Measurements from ENCODE around the gene AMHR2. TPM values are rescaled to one million over a fixed set of nuclear protein-coding genes. Genes with fewer than 3 reads are reported as not detected.

AMHR2 gene
- total and polyA plus RNA-seq, 2 donors (not counting 1 experiment from before 2014, with no cell fraction given): not detected

DNA sequence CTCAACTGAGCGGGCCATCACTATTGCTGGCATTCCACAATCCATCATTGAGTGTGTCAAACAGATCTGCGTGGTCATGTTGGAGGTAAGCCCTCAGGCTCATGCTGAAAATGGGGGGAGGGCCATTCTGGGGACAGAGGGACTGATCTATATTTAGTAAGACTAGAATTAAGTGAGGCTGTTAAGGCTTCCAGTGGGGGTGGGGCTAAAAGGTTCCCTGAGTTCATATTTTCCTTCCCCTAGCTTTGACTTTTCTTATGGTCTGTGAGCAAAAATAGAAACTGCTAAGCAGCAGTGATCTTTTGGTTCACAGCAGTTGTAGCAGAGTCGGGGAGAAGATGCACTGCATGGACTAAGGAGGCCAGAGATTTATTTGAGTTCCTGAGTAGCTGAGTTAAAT is 37.4 kb downstream of the AMHR2 start:
- no peak for DNase-seq
- TF ChIP-seq, protein P1, sequence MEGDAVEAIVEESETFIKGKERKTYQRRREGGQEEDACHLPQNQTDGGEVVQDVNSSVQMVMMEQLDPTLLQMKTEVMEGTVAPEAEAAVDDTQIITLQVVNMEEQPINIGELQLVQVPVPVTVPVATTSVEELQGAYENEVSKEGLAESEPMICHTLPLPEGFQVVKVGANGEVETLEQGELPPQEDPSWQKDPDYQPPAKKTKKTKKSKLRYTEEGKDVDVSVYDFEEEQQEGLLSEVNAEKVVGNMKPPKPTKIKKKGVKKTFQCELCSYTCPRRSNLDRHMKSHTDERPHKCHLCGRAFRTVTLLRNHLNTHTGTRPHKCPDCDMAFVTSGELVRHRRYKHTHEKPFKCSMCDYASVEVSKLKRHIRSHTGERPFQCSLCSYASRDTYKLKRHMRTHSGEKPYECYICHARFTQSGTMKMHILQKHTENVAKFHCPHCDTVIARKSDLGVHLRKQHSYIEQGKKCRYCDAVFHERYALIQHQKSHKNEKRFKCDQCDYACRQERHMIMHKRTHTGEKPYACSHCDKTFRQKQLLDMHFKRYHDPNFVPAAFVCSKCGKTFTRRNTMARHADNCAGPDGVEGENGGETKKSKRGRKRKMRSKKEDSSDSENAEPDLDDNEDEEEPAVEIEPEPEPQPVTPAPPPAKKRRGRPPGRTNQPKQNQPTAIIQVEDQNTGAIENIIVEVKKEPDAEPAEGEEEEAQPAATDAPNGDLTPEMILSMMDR (IDR thresholded peaks at IDR 0.05): no peak
- no peak for TF ChIP-seq EZH2 (IDR thresholded peaks at IDR 0.05; ENCODE audit: borderline replicate concordance, insufficient read depth, low read depth, low read length, poor library complexity, severe bottlenecking)
- ChIA-PET CTCF (no interaction called here), POLR2A (no interaction called here)
- Histone ChIP-seq H3K27me3 (replicated peaks in 1 of 4; ENCODE audit: control extremely low read depth in 1 of 4, control insufficient read depth in 3 of 4, insufficient read depth in 4 of 4, low read length in 3 of 4) (no peaks in the 10 kb centered on the region), H3K9me3 (ENCODE audit: control extremely low read depth in 1 of 3, control insufficient read depth in 2 of 3, insufficient read depth in 1 of 3, low read length in 2 of 3) (no peaks in the 10 kb centered on the region), H3K27ac (ENCODE audit: low read length in 2 of 2) (no peak overlapping the region), H3K36me3 (replicated peaks in 1 of 2; ENCODE audit: control extremely low read depth in 1 of 2, control insufficient read depth in 1 of 2, extremely low read depth in 1 of 2, insufficient read depth in 2 of 2, low read length in 1 of 2) (peaks cover 7 to 97% of the 10 kb centered on the region in 2 experiments), H3K9ac (ENCODE audit: low read length) (no peak overlapping the region), H2AFZ (ENCODE audit: insufficient read depth, low read depth, low read length, poor library complexity, severe bottlenecking) (no peak overlapping the region), H3K4me2 (replicated peaks; ENCODE audit: low read depth, low read length, poor library complexity, severe bottlenecking) (no peak overlapping the region), H3K4me3 (ENCODE audit: control extremely low read depth in 1 of 5, extremely low read depth in 1 of 5, insufficient read depth in 1 of 5, low read depth in 2 of 5, low read length in 4 of 5) (no peak overlapping the region), H3K4me1 (ENCODE audit: control insufficient read depth in 2 of 2, insufficient read depth in 2 of 2, low read length in 2 of 2) (no peaks in the 10 kb centered on the region), H3K79me2 (ENCODE audit: control insufficient read depth, insufficient read depth, low read length) (peaks cover 98% of the 10 kb centered on the region), H4K20me1 (ENCODE audit: control insufficient read depth, insufficient read depth, low read length, poor library complexity, severe bottlenecking) (peaks cover 99% of the 10 kb centered on the region)
- no peaks in the 10 kb centered on the region for H3K9me3 Mint-ChIP-seq (ENCODE audit: insufficient read depth)
- WGBS (ENCODE audit: insufficient coverage): 86% methylated on average over 2 of the region's 3 CpGs
- intact Hi-C loops (cut with micrococcal nuclease): no loop called here
- H3K27ac Mint-ChIP-seq: no peak overlapping the region
- ATAC-seq (ENCODE audit: low read depth): no peak
- no peak overlapping the region for H3K4me3 Mint-ChIP-seq
- H3K4me1 Mint-ChIP-seq: peaks cover 8% of the 10 kb centered on the region
- H3K27me3 Mint-ChIP-seq: no peaks in the 10 kb centered on the region

DNA sequence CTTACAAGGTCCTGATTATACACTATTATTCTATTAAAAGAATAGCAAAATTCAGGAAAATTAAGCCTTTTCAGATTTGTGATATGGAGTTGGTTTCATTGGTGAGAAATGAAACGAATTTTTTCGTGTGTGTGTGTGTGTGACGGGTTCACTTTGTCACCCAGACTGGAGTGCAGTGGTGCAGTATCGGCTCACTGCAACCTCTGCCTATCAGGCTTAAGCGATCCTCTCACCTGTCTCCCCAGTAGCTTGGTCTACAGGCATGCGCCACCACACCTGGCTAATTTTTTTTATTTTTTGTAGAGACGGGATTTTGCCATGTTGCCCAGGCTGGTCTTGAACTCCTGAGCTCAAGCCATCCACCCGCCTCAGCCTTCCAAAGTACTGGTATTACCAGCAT is 37.9 kb downstream of the AMHR2 start:
- Mint-ChIP-seq H3K9me3 (ENCODE audit: insufficient read depth) (no peaks in the 10 kb centered on the region), H3K27me3 (no peaks in the 10 kb centered on the region), H3K4me3 (no peak overlapping the region), H3K27ac (no peak overlapping the region), H3K4me1 (peaks cover 8% of the 10 kb centered on the region)
- Histone ChIP-seq H3K36me3 (replicated peaks in 1 of 2; ENCODE audit: control extremely low read depth in 1 of 2, control insufficient read depth in 1 of 2, extremely low read depth in 1 of 2, insufficient read depth in 2 of 2, low read length in 1 of 2) (peaks cover 4 to 98% of the 10 kb centered on the region in 2 experiments), H3K4me1 (ENCODE audit: control insufficient read depth in 2 of 2, insufficient read depth in 2 of 2, low read length in 2 of 2) (no peaks in the 10 kb centered on the region), H4K20me1 (ENCODE audit: control insufficient read depth, insufficient read depth, low read length, poor library complexity, severe bottlenecking) (peaks cover 99% of the 10 kb centered on the region), H3K4me2 (replicated peaks; ENCODE audit: low read depth, low read length, poor library complexity, severe bottlenecking) (no peak overlapping the region), H3K79me2 (ENCODE audit: control insufficient read depth, insufficient read depth, low read length) (peaks cover 98% of the 10 kb centered on the region), H3K4me3 (ENCODE audit: control extremely low read depth in 1 of 5, extremely low read depth in 1 of 5, insufficient read depth in 1 of 5, low read depth in 2 of 5, low read length in 4 of 5) (no peak overlapping the region), H3K9ac (ENCODE audit: low read length) (no peak overlapping the region), H2AFZ (ENCODE audit: insufficient read depth, low read depth, low read length, poor library complexity, severe bottlenecking) (no peak overlapping the region), H3K27ac (ENCODE audit: low read length in 2 of 2) (no peak overlapping the region), H3K27me3 (replicated peaks in 1 of 4; ENCODE audit: control extremely low read depth in 1 of 4, control insufficient read depth in 3 of 4, insufficient read depth in 4 of 4, low read length in 3 of 4) (no peaks in the 10 kb centered on the region), H3K9me3 (ENCODE audit: control extremely low read depth in 1 of 3, control insufficient read depth in 2 of 3, insufficient read depth in 1 of 3, low read length in 2 of 3) (no peaks in the 10 kb centered on the region)
- DNase-seq (no peak), ATAC-seq (ENCODE audit: low read depth) (no peak)
- 94% methylated on average over 7 of the region's 8 CpGs for WGBS (ENCODE audit: insufficient coverage)
- ChIA-PET POLR2A (no interaction called here), CTCF (no interaction called here)
- intact Hi-C loops (cut with micrococcal nuclease): no loop called here
- TF ChIP-seq, protein P1 (IDR thresholded peaks at IDR 0.05): no peak
- TF ChIP-seq EZH2 (IDR thresholded peaks at IDR 0.05; ENCODE audit: borderline replicate concordance, insufficient read depth, low read depth, low read length, poor library complexity, severe bottlenecking): no peak
